Measurements from ENCODE around the gene KCNC4.

DNA sequence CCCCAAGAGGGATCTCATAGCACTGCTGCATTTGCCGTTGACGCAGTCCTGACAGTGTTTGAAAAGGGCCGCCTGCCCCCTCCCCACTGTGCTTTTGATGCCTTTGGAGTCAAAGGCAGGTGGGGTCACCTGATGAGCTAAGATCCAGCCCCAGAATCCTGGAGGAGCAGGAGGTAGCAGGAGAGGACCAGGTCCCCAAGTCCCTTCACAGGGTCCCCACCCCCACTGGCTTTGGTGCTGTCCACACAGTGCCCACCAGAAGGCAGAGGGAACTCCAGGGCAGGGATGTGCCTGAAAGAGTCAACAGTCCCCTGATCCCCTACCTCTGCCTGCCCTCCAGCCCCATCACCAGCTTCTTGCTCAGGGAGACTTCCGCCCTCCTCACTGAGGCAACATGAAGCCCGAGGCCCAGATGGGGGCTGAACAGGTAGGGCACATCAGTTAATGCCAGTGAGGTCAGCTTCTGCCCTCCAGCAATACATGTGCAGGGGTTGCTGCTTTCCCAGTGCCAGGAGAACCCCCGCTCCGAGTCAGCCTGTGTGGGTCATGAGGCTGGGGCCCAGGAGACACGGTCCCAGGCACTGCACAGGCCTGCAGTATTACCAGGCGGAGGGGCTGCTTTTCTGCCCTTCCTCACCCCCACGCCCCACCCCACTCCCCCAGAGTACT lies 8.8 kb upstream of the KCNC4 start:
- TF ChIP-seq CTCF (IDR thresholded peaks at IDR 0.05): no peak
- TF ChIP-seq EP300 (IDR thresholded peaks at IDR 0.05): no peak
- no peak for TF ChIP-seq POLR2AphosphoS5 (IDR thresholded peaks at IDR 0.05)
